Measurements from ENCODE around the gene ARFIP1.

DNA sequence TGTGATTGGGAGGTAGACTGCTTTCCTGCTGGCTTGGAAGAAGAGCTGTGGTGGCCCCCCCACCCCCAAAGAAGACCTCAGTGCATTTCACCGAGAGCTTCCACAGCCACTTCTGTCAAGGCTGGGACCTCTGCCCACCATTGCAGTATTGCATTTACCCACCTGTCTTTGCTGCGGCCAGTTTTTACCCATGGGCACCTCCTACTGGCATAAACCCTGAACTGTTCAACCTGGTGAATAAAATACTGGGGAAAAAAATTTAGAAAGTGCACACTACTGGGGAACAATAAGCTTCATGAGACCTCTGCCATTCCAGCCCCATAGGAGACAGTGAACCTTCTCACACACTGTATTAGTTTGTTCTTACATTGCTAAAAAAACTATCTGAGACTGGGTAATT lies 40.3 kb downstream of the ARFIP1 start:
- no peak for TF ChIP-seq TAF1 (IDR thresholded peaks at IDR 0.05; ENCODE audit: borderline replicate concordance, insufficient read depth, low read length)
- TF ChIP-seq, protein P1, sequence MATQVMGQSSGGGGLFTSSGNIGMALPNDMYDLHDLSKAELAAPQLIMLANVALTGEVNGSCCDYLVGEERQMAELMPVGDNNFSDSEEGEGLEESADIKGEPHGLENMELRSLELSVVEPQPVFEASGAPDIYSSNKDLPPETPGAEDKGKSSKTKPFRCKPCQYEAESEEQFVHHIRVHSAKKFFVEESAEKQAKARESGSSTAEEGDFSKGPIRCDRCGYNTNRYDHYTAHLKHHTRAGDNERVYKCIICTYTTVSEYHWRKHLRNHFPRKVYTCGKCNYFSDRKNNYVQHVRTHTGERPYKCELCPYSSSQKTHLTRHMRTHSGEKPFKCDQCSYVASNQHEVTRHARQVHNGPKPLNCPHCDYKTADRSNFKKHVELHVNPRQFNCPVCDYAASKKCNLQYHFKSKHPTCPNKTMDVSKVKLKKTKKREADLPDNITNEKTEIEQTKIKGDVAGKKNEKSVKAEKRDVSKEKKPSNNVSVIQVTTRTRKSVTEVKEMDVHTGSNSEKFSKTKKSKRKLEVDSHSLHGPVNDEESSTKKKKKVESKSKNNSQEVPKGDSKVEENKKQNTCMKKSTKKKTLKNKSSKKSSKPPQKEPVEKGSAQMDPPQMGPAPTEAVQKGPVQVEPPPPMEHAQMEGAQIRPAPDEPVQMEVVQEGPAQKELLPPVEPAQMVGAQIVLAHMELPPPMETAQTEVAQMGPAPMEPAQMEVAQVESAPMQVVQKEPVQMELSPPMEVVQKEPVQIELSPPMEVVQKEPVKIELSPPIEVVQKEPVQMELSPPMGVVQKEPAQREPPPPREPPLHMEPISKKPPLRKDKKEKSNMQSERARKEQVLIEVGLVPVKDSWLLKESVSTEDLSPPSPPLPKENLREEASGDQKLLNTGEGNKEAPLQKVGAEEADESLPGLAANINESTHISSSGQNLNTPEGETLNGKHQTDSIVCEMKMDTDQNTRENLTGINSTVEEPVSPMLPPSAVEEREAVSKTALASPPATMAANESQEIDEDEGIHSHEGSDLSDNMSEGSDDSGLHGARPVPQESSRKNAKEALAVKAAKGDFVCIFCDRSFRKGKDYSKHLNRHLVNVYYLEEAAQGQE (IDR thresholded peaks at IDR 0.05; ENCODE audit: insufficient read depth in 1 of 2, low read depth in 2 of 2, low read length in 2 of 2): no peak
- TF ChIP-seq SIN3A (IDR thresholded peaks at IDR 0.05; ENCODE audit: borderline replicate concordance, insufficient read depth, low read length): no peak
- TF ChIP-seq FOXP2 (optimal IDR thresholded peaks at IDR 0.05; ENCODE audit: borderline replicate concordance, extremely low read depth, extremely low read length, insufficient read depth): no peak

Measured in PFSK-1 (cell line).